Testis (tissue), 2 donors: ENCODE measurements around the gene ATP1B3.

Experiments used
- CTCF ChIP-seq, 3 experiments: fragments of 450-650 bp in 2 of 3; fragments of 200-600 bp in 1 of 3; sonication (generic) in 1 of 3; IDR thresholded peaks; one replicate each; pipeline ENCODE4 v1.5.1; 2016 to 2019; ENCODE audit warnings: antibody characterized with exemption in 3 of 3, mild to moderate bottlenecking in 2 of 3, moderate library complexity in 1 of 3
- POLR2A ChIP-seq: fragments of 450-650 bp; IDR thresholded peaks from one replicate; pipeline ENCODE4 v1.6.1; 2017; ENCODE audit warnings: antibody characterized with exemption, mild to moderate bottlenecking, moderate library complexity

- TF ChIP-seq CTCF (IDR thresholded peaks at IDR 0.05) (no peak), POLR2A (no peak)
Measured at GRCh38 chr3:141878817-141879216, 2.4 kb downstream of the ATP1B3 start.
